Renal cortex interstitium (tissue), 11 donors: ENCODE data around the gene PCDHB6. TPM values are rescaled to one million over a fixed set of nuclear protein-coding genes. Genes with fewer than 3 reads are reported as not detected.
"Not testable (repeated sequence)": the region's sequence is repeated elsewhere in the genome, so short reads cannot be mapped to it uniquely, and the experiment has no call there.

ENCODE experiments used
- DNase-seq, 11 donors: peaks; one replicate each; pipeline ENCODE4 v3.0.0-alpha.2; 2013; ENCODE audit warnings: low read depth in 9 of 11, low spot score in 4 of 11; ENCODE audit errors: extremely low read depth in 1 of 11
- polyA plus RNA-seq, 3 donors: library from polyadenylated mRNA; unstranded; fragments of 120-200 nt; gene quantifications; one replicate each; pipeline ENCODE4 v1.2.1, GENCODE V29; 2013; ENCODE audit not compliant: insufficient read length in 3 of 3

The PCDHB6 gene
- polyA plus RNA-seq, 3 donors, result 2.4 to 3.2 (median 3.0) TPM

GRCh38 chr5:141194332-141194731 lies 44.5 kb downstream of the PCDHB6 start:
- DNase-seq, result not testable (repeated sequence)

DNA sequence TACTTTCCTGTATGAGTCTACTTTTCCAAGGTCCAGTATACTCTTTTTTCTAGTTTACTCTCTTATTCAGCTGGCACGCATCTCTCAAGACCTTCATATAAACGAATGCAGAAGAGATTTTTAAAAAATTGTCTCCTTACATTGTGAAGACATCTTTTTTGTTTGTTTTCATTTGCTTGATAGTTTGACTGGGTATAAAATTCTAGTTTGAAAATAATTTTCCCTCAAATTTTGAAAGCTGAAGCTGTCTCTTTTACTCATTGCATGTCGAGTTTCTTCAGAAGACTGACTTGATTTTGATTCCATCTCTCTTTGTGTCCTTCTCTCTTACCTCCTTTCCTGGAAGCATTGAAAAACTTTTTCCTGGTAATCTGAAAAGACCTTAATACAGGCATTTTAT lies 46.5 kb downstream of the PCDHB6 start:
- no peak for DNase-seq

GRCh38 chr5:141199359-141200235 lies 49.7 kb downstream of the PCDHB6 start, which contains the start of gene PCDHB11:
TSS of gene PCDHB11 (plus strand) at chr5:141199627. CDS start at chr5:141199775, 148 bp downstream.
- no peak for DNase-seq

GRCh38 chr5:141201126-141201525 lies 51.3 kb downstream of the PCDHB6 start:
- DNase-seq, result not testable (repeated sequence)

DNA sequence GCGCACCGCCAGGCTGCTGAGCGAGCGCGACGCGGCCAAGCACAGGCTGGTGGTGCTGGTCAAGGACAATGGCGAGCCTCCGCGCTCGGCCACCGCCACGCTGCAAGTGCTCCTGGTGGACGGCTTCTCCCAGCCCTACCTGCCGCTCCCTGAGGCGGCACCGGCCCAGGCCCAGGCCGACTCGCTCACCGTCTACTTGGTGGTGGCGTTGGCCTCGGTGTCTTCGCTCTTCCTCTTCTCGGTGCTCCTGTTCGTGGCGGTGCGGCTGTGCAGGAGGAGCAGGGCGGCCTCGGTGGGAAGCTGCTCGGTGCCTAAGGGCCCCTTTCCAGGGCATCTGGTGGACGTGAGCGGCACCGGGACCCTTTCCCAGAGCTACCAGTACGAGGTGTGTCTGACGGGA lies 51.8 kb downstream of the PCDHB6 start:
- DNase-seq, result not testable (repeated sequence)

Other genes starting within 250 kb of the PCDHB6 start
- gene PCDHAC1, start 223.8 kb upstream of the PCDHB6 start, polyA plus RNA-seq, result under 1 TPM; 0.09 to 0.17 (median 0.09) TPM
- gene PCDHAC2, start 183.6 kb upstream of the PCDHB6 start, polyA plus RNA-seq, result under 1 TPM; 0.52 to 0.65 (median 0.64) TPM
- gene PCDHB1, start 98.7 kb upstream of the PCDHB6 start, polyA plus RNA-seq, result under 1 TPM; 0.04 to 0.12 (median 0.12) TPM
- 10 to 100 TPM in 1 of 3 donors, 1 to 10 TPM in 2; 4.9 to 11.5 (median 5.1) TPM for gene PCDHB2, start 55.4 kb upstream of the PCDHB6 start, polyA plus RNA-seq
- gene PCDHB3, start 49.6 kb upstream of the PCDHB6 start, polyA plus RNA-seq, result 1 to 10 TPM; 3.3 to 3.9 (median 3.5) TPM
- 1 to 10 TPM; 1.2 to 2.6 (median 1.7) TPM for gene PCDHB4, start 28.2 kb upstream of the PCDHB6 start, polyA plus RNA-seq
- 1 to 10 TPM; 6.0 to 9.0 (median 8.5) TPM for gene PCDHB5, start 14.9 kb upstream of the PCDHB6 start, polyA plus RNA-seq
- 1 to 10 TPM; 4.0 to 4.4 (median 4.2) TPM for gene PCDHB7, start 22.6 kb downstream of the PCDHB6 start, polyA plus RNA-seq
- gene PCDHB8, start 27.7 kb downstream of the PCDHB6 start, polyA plus RNA-seq, result 1 to 10 TPM; 1.8 to 3.7 (median 2.4) TPM
- 1 to 10 TPM; 5.0 to 7.6 (median 5.1) TPM for gene PCDHB16, start 32.3 kb downstream of the PCDHB6 start, polyA plus RNA-seq
- 1 to 10 TPM; 4.1 to 4.4 (median 4.3) TPM for gene PCDHB9, start 37.1 kb downstream of the PCDHB6 start, polyA plus RNA-seq
- 1 to 10 TPM; 4.8 to 7.5 (median 6.8) TPM for gene PCDHB10, start 42.3 kb downstream of the PCDHB6 start, polyA plus RNA-seq
- 1 to 10 TPM; 4.0 to 6.3 (median 4.7) TPM for gene PCDHB11, start 49.6 kb downstream of the PCDHB6 start, polyA plus RNA-seq
- 1 to 10 TPM; 4.6 to 5.1 (median 5.0) TPM for gene PCDHB12, start 58.7 kb downstream of the PCDHB6 start, polyA plus RNA-seq
- 1 to 10 TPM; 6.9 to 7.9 (median 7.2) TPM for gene PCDHB13, start 63.9 kb downstream of the PCDHB6 start, polyA plus RNA-seq
- gene PCDHB14, start 73.3 kb downstream of the PCDHB6 start, polyA plus RNA-seq, result 10 to 100 TPM in 2 of 3 donors, 1 to 10 TPM in 1; 9.5 to 11.6 (median 10.6) TPM
- gene PCDHB15, start 95.3 kb downstream of the PCDHB6 start, polyA plus RNA-seq, result 10 to 100 TPM; 13.2 to 15.0 (median 14.9) TPM
- gene SLC25A2, start 154.0 kb downstream of the PCDHB6 start, polyA plus RNA-seq, result under 1 TPM in 2 of 3 donors, not detected in 1; 0.14 to 0.35 TPM
- gene TAF7, start 170.7 kb downstream of the PCDHB6 start, polyA plus RNA-seq, result 100 to 1,000 TPM; 134 to 184 (median 157) TPM
- gene PCDHGA1, start 180.5 kb downstream of the PCDHB6 start, polyA plus RNA-seq, result 1 to 10 TPM in 2 of 3 donors, under 1 TPM in 1; 0.92 to 1.2 (median 1.0) TPM
- gene PCDHGA2, start 188.7 kb downstream of the PCDHB6 start, polyA plus RNA-seq, result 1 to 10 TPM; 6.0 to 7.9 (median 6.1) TPM
- 1 to 10 TPM; 3.1 to 4.2 (median 3.6) TPM for gene PCDHGA3, start 193.8 kb downstream of the PCDHB6 start, polyA plus RNA-seq
- gene PCDHGB1, start 200.0 kb downstream of the PCDHB6 start, polyA plus RNA-seq, result 1 to 10 TPM; 1.5 to 2.5 (median 2.2) TPM
- gene PCDHGA4, start 205.0 kb downstream of the PCDHB6 start, polyA plus RNA-seq, result 1 to 10 TPM; 2.0 to 3.4 (median 2.2) TPM
- 1 to 10 TPM; 3.5 to 4.3 (median 3.8) TPM for gene PCDHGB2, start 209.9 kb downstream of the PCDHB6 start, polyA plus RNA-seq
- gene PCDHGA5, start 214.1 kb downstream of the PCDHB6 start, polyA plus RNA-seq, result 1 to 10 TPM; 2.1 to 2.7 (median 2.6) TPM
- 1 to 10 TPM; 2.1 to 2.5 (median 2.5) TPM for gene PCDHGB3, start 220.2 kb downstream of the PCDHB6 start, polyA plus RNA-seq
- gene PCDHGA6, start 223.8 kb downstream of the PCDHB6 start, polyA plus RNA-seq, result 1 to 10 TPM; 6.5 to 8.0 (median 7.2) TPM
- 1 to 10 TPM; 2.0 to 2.7 (median 2.5) TPM for gene PCDHGA7, start 232.7 kb downstream of the PCDHB6 start, polyA plus RNA-seq
- gene PCDHGB4, start 237.6 kb downstream of the PCDHB6 start, polyA plus RNA-seq, result 1 to 10 TPM; 4.9 to 6.5 (median 6.1) TPM
- gene PCDHGA8, start 242.6 kb downstream of the PCDHB6 start, polyA plus RNA-seq, result 1 to 10 TPM in 1 of 3 donors, under 1 TPM in 2; 0.58 to 1.0 (median 0.61) TPM
- gene PCDHGB5, start 247.9 kb downstream of the PCDHB6 start, polyA plus RNA-seq, result 10 to 100 TPM in 2 of 3 donors, 1 to 10 TPM in 1; 8.6 to 11.5 (median 10.8) TPM